OCI-LY3 (cell line): Measurements from ENCODE around the gene ETF1.
"Not testable (repeated sequence)": the region's sequence is repeated elsewhere in the genome, so short reads cannot be mapped to it uniquely, and the experiment has no call there.

Source experiments
- H2AFZ ChIP-seq: fragments of 200-600, 300-600 bp; shearing (Covaris generic); 2 replicates; pipeline ENCODE4 v1.6.0; 2014; ENCODE audit warnings: antibody characterized with exemption, low read depth, low read length
- H3K27ac ChIP-seq: fragments of 200-600, 300-600 bp; sonication (generic); 2 replicates; pipeline ENCODE4 v1.5.1; 2014; ENCODE audit warnings: mild to moderate bottlenecking, low read length, moderate library complexity, mixed read lengths
- H3K27me3 ChIP-seq: fragments of 200-600, 300-600 bp; sonication (generic); 2 replicates; pipeline ENCODE4 v1.6.1; 2014; ENCODE audit warnings: low read depth, low read length, mixed read lengths
- H3K36me3 ChIP-seq: fragments of 200-600, 300-600 bp; sonication (generic); replicated peaks from 2 replicates; pipeline ENCODE3; 2014; ENCODE audit warnings: low read depth, low read length, mixed read lengths
- H3K4me1 ChIP-seq: fragments of 300-600, 200-600 bp; sonication (generic); 2 replicates; pipeline ENCODE4 v1.6.1; 2014; ENCODE audit warnings: low read length, mixed read lengths
- H3K4me2 ChIP-seq: fragments of 200-600, 300-600 bp; sonication (generic); 2 replicates; pipeline ENCODE4 v1.6.1; 2014; ENCODE audit warnings: low read length, mixed read lengths
- H3K4me3 ChIP-seq: fragments of 300-600, 200-600 bp; sonication (generic); 2 replicates; pipeline ENCODE4 v1.5.1; 2014; ENCODE audit warnings: antibody characterized with exemption, mild to moderate bottlenecking, low read length, moderate library complexity
- H3K79me2 ChIP-seq: fragments of 300-600, 200-600 bp; shearing (Covaris generic); 2 replicates; pipeline ENCODE4 v1.6.1; 2014; ENCODE audit warnings: mild to moderate bottlenecking, low read length, mixed read lengths
- H3K9ac ChIP-seq: fragments of 300-600, 200-600 bp; shearing (Covaris generic); 2 replicates; pipeline ENCODE4 v1.6.0; 2014; ENCODE audit warnings: mild to moderate bottlenecking, low read length, moderate library complexity
- H3K9me3 ChIP-seq: fragments of 200-600, 300-600 bp; shearing (Covaris generic); 2 replicates; pipeline ENCODE4 v1.6.1; 2014; ENCODE audit warnings: low read length, mixed read lengths; ENCODE audit not compliant: insufficient read depth
- H4K20me1 ChIP-seq: fragments of 200-600, 300-600 bp; sonication (generic); 2 replicates; pipeline ENCODE4 v1.6.1; 2016; ENCODE audit warnings: low read length, mixed read lengths; ENCODE audit not compliant: insufficient read depth
- EZH2phosphoT487 ChIP-seq: fragments of 200-600 bp; shearing (Covaris generic); IDR thresholded peaks from 2 replicates; pipeline ENCODE4 v1.6.1; 2018; ENCODE audit warnings: antibody characterized with exemption, mixed run types, low read depth
- TF ChIP-seq, protein P1 (sequence below): fragments of 200-600, 300-600 bp; sonication (generic); IDR thresholded peaks from 2 replicates; pipeline ENCODE4 v1.5.1; 2014; ENCODE audit warnings: antibody characterized with exemption, low read length, low read depth

ETF1 gene

DNA sequence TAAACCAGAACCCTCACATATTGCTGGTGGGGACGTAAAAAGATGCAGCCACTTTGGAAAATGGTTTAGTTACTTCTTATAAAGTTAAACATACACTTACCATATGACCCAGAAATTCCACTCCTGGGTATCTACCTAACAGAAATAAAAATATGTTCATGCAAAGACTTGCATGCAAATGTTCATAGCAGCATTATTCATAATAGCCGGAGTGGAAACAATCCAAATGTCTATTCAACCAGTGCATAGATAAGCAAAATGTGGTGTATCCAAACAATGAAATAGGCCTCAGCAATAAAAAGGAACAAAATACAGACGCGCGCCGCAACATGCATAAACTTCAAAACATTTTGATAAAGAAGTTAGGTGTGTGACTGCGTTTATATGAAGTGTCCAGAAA is 66.1 kb downstream of the ETF1 start:
- H4K20me1 ChIP-seq = no peaks in the 10 kb centered on the region
- H3K4me3 ChIP-seq = no peak overlapping the region
- no peak overlapping the region for H3K27ac ChIP-seq
- no peaks in the 10 kb centered on the region for H3K4me1 ChIP-seq
- H3K79me2 ChIP-seq = no peaks in the 10 kb centered on the region
- H3K27me3 ChIP-seq = no peaks in the 10 kb centered on the region
- no peak overlapping the region for H3K4me2 ChIP-seq
- no peak overlapping the region for H2AFZ ChIP-seq
- TF ChIP-seq, protein P1, sequence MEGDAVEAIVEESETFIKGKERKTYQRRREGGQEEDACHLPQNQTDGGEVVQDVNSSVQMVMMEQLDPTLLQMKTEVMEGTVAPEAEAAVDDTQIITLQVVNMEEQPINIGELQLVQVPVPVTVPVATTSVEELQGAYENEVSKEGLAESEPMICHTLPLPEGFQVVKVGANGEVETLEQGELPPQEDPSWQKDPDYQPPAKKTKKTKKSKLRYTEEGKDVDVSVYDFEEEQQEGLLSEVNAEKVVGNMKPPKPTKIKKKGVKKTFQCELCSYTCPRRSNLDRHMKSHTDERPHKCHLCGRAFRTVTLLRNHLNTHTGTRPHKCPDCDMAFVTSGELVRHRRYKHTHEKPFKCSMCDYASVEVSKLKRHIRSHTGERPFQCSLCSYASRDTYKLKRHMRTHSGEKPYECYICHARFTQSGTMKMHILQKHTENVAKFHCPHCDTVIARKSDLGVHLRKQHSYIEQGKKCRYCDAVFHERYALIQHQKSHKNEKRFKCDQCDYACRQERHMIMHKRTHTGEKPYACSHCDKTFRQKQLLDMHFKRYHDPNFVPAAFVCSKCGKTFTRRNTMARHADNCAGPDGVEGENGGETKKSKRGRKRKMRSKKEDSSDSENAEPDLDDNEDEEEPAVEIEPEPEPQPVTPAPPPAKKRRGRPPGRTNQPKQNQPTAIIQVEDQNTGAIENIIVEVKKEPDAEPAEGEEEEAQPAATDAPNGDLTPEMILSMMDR = no peak
- H3K9ac ChIP-seq = no peak overlapping the region
- no peaks in the 10 kb centered on the region for H3K9me3 ChIP-seq
- no peaks in the 10 kb centered on the region for H3K36me3 ChIP-seq

DNA sequence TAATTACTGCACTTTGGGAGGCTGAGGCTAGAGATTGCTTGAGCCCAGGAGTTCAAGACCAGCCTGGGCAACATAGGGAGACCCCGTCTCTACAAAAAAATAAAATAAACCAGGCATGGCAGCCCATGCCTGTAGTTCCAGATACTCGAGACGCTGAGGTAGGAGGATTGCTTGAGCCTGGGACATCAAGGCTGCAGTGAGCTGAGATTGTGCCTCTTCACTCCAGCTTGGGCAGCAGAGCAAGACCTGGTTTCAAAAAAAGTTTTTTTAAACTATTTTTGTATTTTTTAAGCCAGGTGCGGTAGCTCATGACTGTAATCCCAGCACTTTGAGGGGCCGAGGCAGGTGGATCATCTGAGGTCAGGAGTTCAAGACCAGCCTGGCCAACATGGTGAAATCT is 69.9 kb downstream of the ETF1 start:
- H3K36me3 ChIP-seq = not testable (repeated sequence)

DNA sequence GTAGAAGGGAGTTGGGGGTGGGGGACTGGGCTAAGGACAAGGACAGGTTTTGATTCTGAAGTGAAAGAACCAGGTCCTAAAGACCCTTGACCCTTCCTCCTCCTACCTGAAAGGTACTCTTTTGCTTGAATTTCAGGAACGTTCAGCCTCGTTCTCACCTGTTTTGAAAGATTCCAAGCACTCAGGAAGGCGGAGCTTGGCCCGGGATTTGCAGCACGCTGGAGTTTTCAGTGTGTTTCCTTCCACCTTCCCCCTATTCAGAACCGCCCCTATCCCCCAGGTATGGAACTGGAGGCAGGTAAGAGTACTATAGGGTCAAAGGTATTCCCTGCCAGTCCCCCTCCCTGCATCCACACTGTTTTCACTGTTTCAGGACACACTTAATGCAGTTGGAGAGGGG is 70.7 kb downstream of the ETF1 start:
- no peak overlapping the region for H3K4me2 ChIP-seq
- H3K4me1 ChIP-seq = no peaks in the 10 kb centered on the region
- no peaks in the 10 kb centered on the region for H3K36me3 ChIP-seq
- H3K79me2 ChIP-seq = no peaks in the 10 kb centered on the region
- H4K20me1 ChIP-seq = no peaks in the 10 kb centered on the region
- H3K9ac ChIP-seq = no peak overlapping the region
- H3K27me3 ChIP-seq = no peaks in the 10 kb centered on the region
- TF ChIP-seq EZH2phosphoT487 = no peak
- TF ChIP-seq, protein P1 = no peak
- no peaks in the 10 kb centered on the region for H3K9me3 ChIP-seq
- H2AFZ ChIP-seq = no peak overlapping the region
- H3K4me3 ChIP-seq = no peak overlapping the region
- no peak overlapping the region for H3K27ac ChIP-seq

More for the DNA sequence above, 69.9 kb downstream of the ETF1 start:
- H3K4me3 ChIP-seq, H3K9ac ChIP-seq, H3K9me3 ChIP-seq, H2AFZ ChIP-seq, H4K20me1 ChIP-seq, H3K4me1 ChIP-seq, H3K27ac ChIP-seq, H3K79me2 ChIP-seq, H3K27me3 ChIP-seq, H3K4me2 ChIP-seq: not testable (repeated sequence)

DNA sequence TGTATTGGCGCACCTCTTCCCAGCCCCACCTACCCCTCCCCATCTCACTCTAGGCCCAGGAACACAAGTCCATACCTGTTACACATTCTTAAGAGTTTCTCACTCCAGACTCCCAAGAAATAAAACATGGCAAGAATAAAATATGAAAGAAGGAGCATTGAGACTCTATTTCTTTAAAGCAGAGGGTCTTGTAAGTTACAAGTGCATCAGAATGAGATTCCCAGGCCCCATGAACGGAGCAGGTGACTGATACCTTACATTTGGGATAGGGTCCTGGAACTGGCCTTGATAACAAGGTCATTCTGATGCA is 72.0 kb downstream of the ETF1 start:
- no peaks in the 10 kb centered on the region for H4K20me1 ChIP-seq

More for the DNA sequence above, 72.0 kb downstream of the ETF1 start:
- Histone ChIP-seq H3K36me3 (no peaks in the 10 kb centered on the region), H3K27ac (no peak overlapping the region), H3K27me3 (no peaks in the 10 kb centered on the region), H2AFZ (no peak overlapping the region), H3K9me3 (no peaks in the 10 kb centered on the region), H3K4me3 (no peak overlapping the region), H3K9ac (no peak overlapping the region), H3K4me2 (no peak overlapping the region), H3K79me2 (no peaks in the 10 kb centered on the region), H3K4me1 (no peaks in the 10 kb centered on the region)
- TF ChIP-seq, protein P1 = no peak
- no peak for TF ChIP-seq EZH2phosphoT487
